Parathyroid adenoma (tissue), 2 donors: ENCODE data around the gene P2RX6.
"Not testable (repeated sequence)": the region's sequence is repeated elsewhere in the genome, so short reads cannot be mapped to it uniquely, and the experiment has no call there.

ENCODE experiments used
- H2AFZ ChIP-seq: fragments of 300-600 bp; sonication (generic); one replicate; pipeline ENCODE4 v1.7.0; 2017; ENCODE audit warnings: antibody characterized with exemption, mild to moderate bottlenecking
- H3K27ac ChIP-seq: fragments of 300-600 bp; sonication (generic); one replicate; pipeline ENCODE4 v1.7.0; 2017
- H3K27me3 ChIP-seq: fragments of 300-600 bp; sonication (generic); one replicate; pipeline ENCODE4 v1.7.0; 2017; ENCODE audit warnings: low read length; ENCODE audit not compliant: control insufficient read depth, insufficient read depth
- H3K36me3 ChIP-seq: fragments of 300-600 bp; sonication (generic); one replicate; pipeline ENCODE4 v1.7.0; 2017; ENCODE audit warnings: low read length; ENCODE audit not compliant: control insufficient read depth, insufficient read depth
- H3K4me1 ChIP-seq: fragments of 300-600 bp; sonication (generic); one replicate; pipeline ENCODE4 v1.7.0; 2017; ENCODE audit warnings: control low read depth
- H3K4me2 ChIP-seq: fragments of 300-600 bp; sonication (generic); one replicate; pipeline ENCODE4 v1.7.0; 2017; ENCODE audit warnings: low read length
- H3K4me3 ChIP-seq: fragments of 300-600 bp; sonication (generic); one replicate; pipeline ENCODE4 v1.7.0; 2017; ENCODE audit warnings: low read depth, low read length
- H3K79me2 ChIP-seq: fragments of 300-600 bp; sonication (generic); one replicate; pipeline ENCODE4 v1.7.0; 2017; ENCODE audit warnings: control low read depth
- H3K9ac ChIP-seq: fragments of 300-600 bp; sonication (generic); one replicate; pipeline ENCODE4 v1.7.0; 2017; ENCODE audit warnings: mild to moderate bottlenecking
- H3K9me3 ChIP-seq: fragments of 300-600 bp; sonication (generic); one replicate; pipeline ENCODE4 v1.7.0; 2017; ENCODE audit warnings: low read length; ENCODE audit not compliant: control insufficient read depth
- TF ChIP-seq, protein P1 (sequence below): fragments of 300-600 bp; sonication (generic); IDR thresholded peaks from one replicate; pipeline ENCODE4 v1.7.0; 2017; ENCODE audit warnings: antibody characterized with exemption, mild to moderate bottlenecking
- donor health status: primary hyperparathyroidism.

The P2RX6 gene

GRCh38 chr22:21033895-21034294 lies 18.9 kb downstream of the P2RX6 start:
- Histone ChIP-seq H3K27me3 (peaks cover 3% of the 10 kb centered on the region), H3K27ac (no peak overlapping the region), H3K9me3 (no peaks in the 10 kb centered on the region), H3K4me2 (no peak overlapping the region), H3K9ac (no peak overlapping the region), H3K36me3 (no peaks in the 10 kb centered on the region), H2AFZ (no peak overlapping the region), H3K4me3 (no peak overlapping the region), H3K4me1 (no peaks in the 10 kb centered on the region), H3K79me2 (no peaks in the 10 kb centered on the region)
- TF ChIP-seq, protein P1, sequence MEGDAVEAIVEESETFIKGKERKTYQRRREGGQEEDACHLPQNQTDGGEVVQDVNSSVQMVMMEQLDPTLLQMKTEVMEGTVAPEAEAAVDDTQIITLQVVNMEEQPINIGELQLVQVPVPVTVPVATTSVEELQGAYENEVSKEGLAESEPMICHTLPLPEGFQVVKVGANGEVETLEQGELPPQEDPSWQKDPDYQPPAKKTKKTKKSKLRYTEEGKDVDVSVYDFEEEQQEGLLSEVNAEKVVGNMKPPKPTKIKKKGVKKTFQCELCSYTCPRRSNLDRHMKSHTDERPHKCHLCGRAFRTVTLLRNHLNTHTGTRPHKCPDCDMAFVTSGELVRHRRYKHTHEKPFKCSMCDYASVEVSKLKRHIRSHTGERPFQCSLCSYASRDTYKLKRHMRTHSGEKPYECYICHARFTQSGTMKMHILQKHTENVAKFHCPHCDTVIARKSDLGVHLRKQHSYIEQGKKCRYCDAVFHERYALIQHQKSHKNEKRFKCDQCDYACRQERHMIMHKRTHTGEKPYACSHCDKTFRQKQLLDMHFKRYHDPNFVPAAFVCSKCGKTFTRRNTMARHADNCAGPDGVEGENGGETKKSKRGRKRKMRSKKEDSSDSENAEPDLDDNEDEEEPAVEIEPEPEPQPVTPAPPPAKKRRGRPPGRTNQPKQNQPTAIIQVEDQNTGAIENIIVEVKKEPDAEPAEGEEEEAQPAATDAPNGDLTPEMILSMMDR: no peak

- H3K27me3 ChIP-seq: peaks cover 3% of the 10 kb centered on the region
- H3K79me2 ChIP-seq: no peaks in the 10 kb centered on the region
- no peak overlapping the region for H3K4me3 ChIP-seq
- no peaks in the 10 kb centered on the region for H3K36me3 ChIP-seq
- TF ChIP-seq, protein P1: no peak
- H3K9me3 ChIP-seq: no peaks in the 10 kb centered on the region
- no peak overlapping the region for H3K9ac ChIP-seq
- H3K4me2 ChIP-seq: no peak overlapping the region
- H3K27ac ChIP-seq: no peak overlapping the region
- H3K4me1 ChIP-seq: no peaks in the 10 kb centered on the region
- H2AFZ ChIP-seq: no peak overlapping the region
Observed at GRCh38 chr22:21034989-21035388, 20.0 kb downstream of the P2RX6 start.

GRCh38 chr22:21038405-21038804 lies 23.4 kb downstream of the P2RX6 start:
- no peaks in the 10 kb centered on the region for H3K9me3 ChIP-seq
- no peak overlapping the region for H3K4me2 ChIP-seq
- H3K4me1 ChIP-seq: no peaks in the 10 kb centered on the region
- TF ChIP-seq, protein P1: no peak
- no peak overlapping the region for H3K9ac ChIP-seq
- no peak overlapping the region for H3K4me3 ChIP-seq
- H3K36me3 ChIP-seq: no peaks in the 10 kb centered on the region
- H3K79me2 ChIP-seq: no peaks in the 10 kb centered on the region
- no peak overlapping the region for H3K27ac ChIP-seq
- H2AFZ ChIP-seq: no peak overlapping the region
- H3K27me3 ChIP-seq: no peaks in the 10 kb centered on the region

DNA sequence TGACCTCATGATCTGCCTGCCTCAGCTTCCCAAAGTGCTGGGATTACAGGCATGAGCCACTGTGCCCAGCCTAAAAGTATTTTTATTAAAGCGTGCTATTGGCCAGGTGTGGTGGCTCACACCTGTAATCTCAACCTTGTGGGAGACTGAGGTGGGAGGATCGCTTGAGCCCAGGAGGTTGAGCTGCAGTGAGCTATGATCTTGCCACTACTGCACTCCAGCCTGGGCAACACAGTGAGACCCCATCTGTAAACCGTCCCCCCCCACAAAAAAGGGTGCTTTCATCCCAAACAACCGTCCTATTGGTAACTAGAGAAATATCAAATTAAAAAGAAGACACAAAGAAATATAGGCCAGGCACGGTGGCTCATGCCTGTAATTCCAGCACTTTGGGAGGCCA lies 24.2 kb downstream of the P2RX6 start:
- H2AFZ ChIP-seq, H3K36me3 ChIP-seq, H3K27ac ChIP-seq, H3K79me2 ChIP-seq, H3K4me1 ChIP-seq, H3K9me3 ChIP-seq, H3K4me2 ChIP-seq, H3K27me3 ChIP-seq, H3K9ac ChIP-seq, H3K4me3 ChIP-seq: not testable (repeated sequence)

- no peak overlapping the region for H3K27ac ChIP-seq
- H3K9me3 ChIP-seq: no peaks in the 10 kb centered on the region
- no peak overlapping the region for H3K4me3 ChIP-seq
- no peaks in the 10 kb centered on the region for H3K79me2 ChIP-seq
- H3K27me3 ChIP-seq: no peaks in the 10 kb centered on the region
- TF ChIP-seq, protein P1: no peak
- H3K4me1 ChIP-seq: peaks cover 4% of the 10 kb centered on the region
- no peak overlapping the region for H3K4me2 ChIP-seq
- H3K36me3 ChIP-seq: no peaks in the 10 kb centered on the region
- H2AFZ ChIP-seq: no peak overlapping the region
- H3K9ac ChIP-seq: no peak overlapping the region
Observed at GRCh38 chr22:21041937-21042336, 27.0 kb downstream of the P2RX6 start.
